SK-N-MC (cell line): Measurements from ENCODE around the gene ZHX3.

Source experiments
- DNase-seq: peaks from one replicate; pipeline ENCODE4 v3.0.0-alpha.2; 2011; ENCODE audit warnings: low read depth, low spot score
- H3K27ac ChIP-seq: fragments of 200-600 bp; sonication (generic); 2 replicates; pipeline ENCODE4 v1.5.1; 2016; ENCODE audit warnings: mixed run types
- H3K36me3 ChIP-seq: fragments of 200-600 bp; sonication (generic); 2 replicates; pipeline ENCODE4 v1.6.1; 2017; ENCODE audit warnings: antibody characterized with exemption, low read length, mixed read lengths; ENCODE audit not compliant: insufficient read depth
- H3K4me3 ChIP-seq: fragments of 200-600 bp; sonication (generic); 2 replicates; pipeline ENCODE4 v1.5.1; 2016
- H3K9ac ChIP-seq: fragments of 200-600 bp; sonication (generic); 2 replicates; pipeline ENCODE4 v1.8.0; 2017; ENCODE audit warnings: mixed run types, mixed read lengths; ENCODE audit not compliant: insufficient read length
- H3K9me3 ChIP-seq: fragments of 200-600 bp; sonication (generic); 2 replicates; pipeline ENCODE4 v1.6.1; 2017; ENCODE audit warnings: low read depth, mild to moderate bottlenecking, antibody characterized with exemption, low read length, moderate library complexity, mixed read lengths
- EZH2 ChIP-seq: fragments of 200-600 bp; sonication (generic); IDR thresholded peaks from one replicate; pipeline ENCODE4 v1.6.1; 2017; ENCODE audit warnings: antibody characterized with exemption
- FOXP2 ChIP-seq: optimal IDR thresholded peaks from 2 replicates; pipeline ENCODE3; 2011; ENCODE audit warnings: mild to moderate bottlenecking, moderate library complexity; ENCODE audit not compliant: insufficient read depth; ENCODE audit errors: extremely low read length, control extremely low read depth
- POLR2AphosphoS5 ChIP-seq: IDR thresholded peaks from 2 replicates; pipeline ENCODE4 v1.6.1; 2012; ENCODE audit warnings: mild to moderate bottlenecking, low read depth, low read length, borderline replicate concordance

The ZHX3 gene

GRCh38 chr20:41219824-41220223, 97.7 kb downstream of the ZHX3 start:
- Histone ChIP-seq H3K27ac (no peak overlapping the region), H3K36me3 (no peaks in the 10 kb centered on the region), H3K9ac (no peak overlapping the region), H3K9me3 (no peaks in the 10 kb centered on the region), H3K4me3 (no peak overlapping the region)
- TF ChIP-seq FOXP2 = no peak
- TF ChIP-seq EZH2 = no peak
- TF ChIP-seq POLR2AphosphoS5 = no peak
- DNase-seq = no peak

GRCh38 chr20:41218466-41218865, 99.1 kb downstream of the ZHX3 start:
- no peak overlapping the region for H3K27ac ChIP-seq
- no peaks in the 10 kb centered on the region for H3K36me3 ChIP-seq
- no peak overlapping the region for H3K4me3 ChIP-seq
- no peaks in the 10 kb centered on the region for H3K9me3 ChIP-seq
- H3K9ac ChIP-seq = no peak overlapping the region
- no peak for DNase-seq
- no peak for TF ChIP-seq EZH2
- no peak for TF ChIP-seq FOXP2
- TF ChIP-seq POLR2AphosphoS5 = no peak

- no peak overlapping the region for H3K4me3 ChIP-seq
- H3K27ac ChIP-seq = no peak overlapping the region
- H3K9ac ChIP-seq = no peak overlapping the region
- no peaks in the 10 kb centered on the region for H3K36me3 ChIP-seq
- no peaks in the 10 kb centered on the region for H3K9me3 ChIP-seq
- TF ChIP-seq POLR2AphosphoS5 (no peak), EZH2 (no peak), FOXP2 (no peak)
- no peak for DNase-seq
Measured at GRCh38 chr20:41217422-41217821, 100.1 kb downstream of the ZHX3 start.

- TF ChIP-seq POLR2AphosphoS5 (no peak), FOXP2 (no peak), EZH2 (no peak)
- no peak for DNase-seq
- Histone ChIP-seq H3K9ac (no peak overlapping the region), H3K36me3 (no peaks in the 10 kb centered on the region), H3K9me3 (no peaks in the 10 kb centered on the region), H3K27ac (no peak overlapping the region), H3K4me3 (no peak overlapping the region)
Measured at GRCh38 chr20:41214666-41215065, 102.9 kb downstream of the ZHX3 start.

GRCh38 chr20:41214202-41214601, 103.3 kb downstream of the ZHX3 start:
- Histone ChIP-seq H3K36me3 (no peaks in the 10 kb centered on the region), H3K4me3 (no peak overlapping the region), H3K27ac (no peak overlapping the region), H3K9me3 (no peaks in the 10 kb centered on the region), H3K9ac (no peak overlapping the region)
- no peak for DNase-seq
- TF ChIP-seq FOXP2 (no peak), POLR2AphosphoS5 (no peak), EZH2 (no peak)

GRCh38 chr20:41213150-41213820, 104.2 kb downstream of the ZHX3 start:
- TF ChIP-seq FOXP2 = no peak
- no peak overlapping the region for H3K27ac ChIP-seq
- H3K9ac ChIP-seq = no peak overlapping the region
- no peak for DNase-seq
- H3K36me3 ChIP-seq = no peaks in the 10 kb centered on the region
- no peaks in the 10 kb centered on the region for H3K9me3 ChIP-seq
- no peak overlapping the region for H3K4me3 ChIP-seq

- no peaks in the 10 kb centered on the region; the same call in 1 of the 2 replicates for H3K36me3 ChIP-seq
- no peak for DNase-seq
- no peak for TF ChIP-seq EZH2
- no peak for TF ChIP-seq POLR2AphosphoS5
- no peak for TF ChIP-seq FOXP2
- no peak overlapping the region for H3K9ac ChIP-seq
- no peaks in the 10 kb centered on the region for H3K9me3 ChIP-seq
- no peak overlapping the region for H3K4me3 ChIP-seq
- H3K27ac ChIP-seq = no peak overlapping the region
Measured at GRCh38 chr20:41205313-41205712, 112.2 kb downstream of the ZHX3 start.

- no peaks in the 10 kb centered on the region for H3K9me3 ChIP-seq
- no peak overlapping the region for H3K27ac ChIP-seq
- TF ChIP-seq FOXP2 = no peak
- no peak for TF ChIP-seq EZH2
- TF ChIP-seq POLR2AphosphoS5 = no peak
- no peak overlapping the region for H3K4me3 ChIP-seq
- no peaks in the 10 kb centered on the region; the same call in 1 of the 2 replicates for H3K36me3 ChIP-seq
- no peak overlapping the region for H3K9ac ChIP-seq
- DNase-seq = no peak
Measured at GRCh38 chr20:41204304-41205265, 112.9 kb downstream of the ZHX3 start.

- TF ChIP-seq EZH2 (no peak), FOXP2 (no peak), POLR2AphosphoS5 (no peak)
- no peaks in the 10 kb centered on the region; the same call in 1 of the 2 replicates for H3K36me3 ChIP-seq
- H3K9me3 ChIP-seq = peaks cover 5% of the 10 kb centered on the region; the same call in 1 of the 2 replicates
- no peak overlapping the region for H3K9ac ChIP-seq
- no peak overlapping the region for H3K4me3 ChIP-seq
- no peak for DNase-seq
- no peak overlapping the region for H3K27ac ChIP-seq
Measured at GRCh38 chr20:41203660-41204059, 113.9 kb downstream of the ZHX3 start.
